RPMI8226 (cell line): ENCODE data around the gene ASTN2.
A peak's percentile ranks its signal among the peaks of the same experiment; 100 is the strongest.
"Not testable (repeated sequence)": the region's sequence is repeated elsewhere in the genome, so short reads cannot be mapped to it uniquely, and the experiment has no call there.

ENCODE experiments used
- DNase-seq: peaks from one replicate; pipeline ENCODE4 v3.0.0-alpha.2; 2015

Gene ASTN2

DNA sequence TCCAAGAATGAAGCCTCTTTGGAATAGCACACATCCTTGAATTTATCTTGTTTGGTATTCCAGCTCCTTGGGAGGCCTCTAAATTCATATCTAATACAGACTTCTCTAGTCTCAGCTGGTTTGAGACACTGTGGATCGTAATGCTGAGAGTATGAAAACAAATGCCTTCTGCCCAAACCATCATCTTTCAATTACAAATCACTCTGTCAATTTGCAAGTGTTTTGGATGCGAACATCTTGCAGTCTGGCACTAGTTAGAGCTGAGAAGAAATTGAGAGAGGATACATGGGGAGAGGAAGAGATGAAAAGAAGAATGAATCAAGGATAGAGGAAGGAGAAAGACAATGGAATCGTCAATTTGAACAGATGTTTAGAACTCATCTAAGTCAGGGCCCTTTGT lies 342.6 kb downstream of the ASTN2 start:
- DNase-seq = no peak

DNA sequence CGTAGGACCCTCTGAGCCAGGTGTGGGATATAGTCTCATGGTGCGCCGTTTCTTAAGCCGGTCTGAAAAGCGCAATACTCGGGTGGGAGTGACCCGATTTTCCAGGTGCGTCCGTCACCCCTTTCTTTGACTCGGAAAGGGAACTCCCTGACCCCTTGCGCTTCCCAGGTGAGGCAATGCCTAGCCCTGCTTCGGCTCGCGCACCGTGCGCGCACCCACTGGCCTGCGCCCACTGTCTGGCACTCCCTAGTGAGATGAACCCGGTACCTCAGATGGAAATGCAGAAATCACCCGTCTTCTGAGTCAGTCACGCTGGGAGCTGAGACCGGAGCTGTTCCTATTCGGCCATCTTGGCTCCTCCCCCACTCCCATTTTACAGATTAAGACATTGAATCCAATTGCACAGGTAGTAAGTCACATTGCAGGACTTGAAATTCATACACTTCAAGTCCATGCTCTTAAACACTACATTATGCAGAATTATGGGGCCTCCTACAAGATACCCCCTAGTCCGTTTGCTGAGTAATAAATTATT lies 343.1 kb downstream of the ASTN2 start:
- DNase-seq = not testable (repeated sequence)

DNA sequence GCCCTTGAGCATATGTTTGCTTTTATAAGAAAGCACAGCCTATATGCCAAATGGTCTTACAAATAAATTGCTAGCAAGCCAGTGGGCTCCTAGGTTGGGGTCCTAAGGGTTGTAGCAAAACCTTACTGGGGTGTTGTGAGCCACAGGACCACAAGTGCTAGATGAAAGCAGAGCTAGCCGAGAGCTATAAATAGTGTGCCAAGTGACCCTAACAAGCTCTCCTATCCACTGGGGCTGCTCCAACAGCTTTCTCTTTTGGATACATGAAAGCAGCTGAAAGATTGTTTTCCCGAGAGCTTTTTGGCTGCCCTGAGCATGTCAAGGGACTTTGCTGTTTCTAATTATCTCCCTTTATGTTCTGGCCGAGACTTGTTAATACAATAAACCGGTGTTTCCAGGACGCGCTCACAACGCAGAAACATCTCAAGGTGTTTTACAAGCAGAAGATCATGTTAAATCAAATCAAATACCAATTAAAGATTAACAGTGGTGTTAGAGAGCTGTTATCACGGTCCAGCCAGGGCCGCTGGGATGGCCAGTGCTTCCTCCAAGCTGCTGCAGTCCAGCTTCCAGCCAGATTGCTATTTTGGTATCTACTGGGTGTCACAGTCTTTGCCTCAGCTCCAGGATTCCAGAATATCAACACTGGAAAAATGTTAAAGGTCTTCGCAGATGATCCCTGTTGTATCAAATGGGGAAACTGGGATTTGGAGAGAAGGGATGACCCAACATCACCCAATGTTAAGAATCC lies 351.0 kb downstream of the ASTN2 start:
- DNase-seq = no peak

DNA sequence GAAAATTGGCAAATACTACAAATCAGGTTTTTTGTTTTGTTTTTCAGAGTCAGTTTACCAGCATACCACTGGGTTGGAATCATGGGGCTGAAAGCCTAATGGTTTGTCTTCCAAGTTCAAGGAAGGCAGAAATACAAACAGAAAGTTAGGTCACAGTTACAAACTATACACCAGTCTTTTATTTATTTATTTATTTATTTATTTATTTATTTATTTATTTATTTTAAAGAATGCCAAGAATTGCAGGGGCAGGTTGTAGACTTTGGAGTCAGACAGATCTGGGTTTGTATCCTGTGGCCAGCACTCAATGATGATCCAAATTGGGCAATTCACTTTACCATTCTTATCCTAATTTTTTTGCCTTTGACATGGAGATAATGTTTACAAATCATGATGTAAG lies 353.9 kb downstream of the ASTN2 start:
- no peak for DNase-seq

DNA sequence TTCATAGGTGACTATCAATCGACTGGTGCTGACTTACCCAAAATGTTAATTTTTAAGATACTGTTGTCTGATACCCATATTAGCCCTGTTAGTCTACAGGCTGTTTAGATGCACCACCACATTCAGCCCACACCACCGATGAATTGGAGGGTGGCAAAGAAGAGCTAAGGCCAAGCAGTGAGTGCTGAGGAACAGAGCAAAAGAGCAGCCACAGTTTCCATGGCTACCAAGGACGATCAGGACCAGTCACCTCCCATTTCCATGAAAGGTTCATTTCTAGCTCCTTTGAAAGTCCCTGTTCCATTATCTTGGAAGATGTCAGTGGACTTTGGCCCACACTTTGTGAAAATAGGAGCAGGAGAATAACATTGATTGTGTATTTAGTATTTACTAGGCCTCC lies 364.9 kb downstream of the ASTN2 start:
- no peak for DNase-seq

DNA sequence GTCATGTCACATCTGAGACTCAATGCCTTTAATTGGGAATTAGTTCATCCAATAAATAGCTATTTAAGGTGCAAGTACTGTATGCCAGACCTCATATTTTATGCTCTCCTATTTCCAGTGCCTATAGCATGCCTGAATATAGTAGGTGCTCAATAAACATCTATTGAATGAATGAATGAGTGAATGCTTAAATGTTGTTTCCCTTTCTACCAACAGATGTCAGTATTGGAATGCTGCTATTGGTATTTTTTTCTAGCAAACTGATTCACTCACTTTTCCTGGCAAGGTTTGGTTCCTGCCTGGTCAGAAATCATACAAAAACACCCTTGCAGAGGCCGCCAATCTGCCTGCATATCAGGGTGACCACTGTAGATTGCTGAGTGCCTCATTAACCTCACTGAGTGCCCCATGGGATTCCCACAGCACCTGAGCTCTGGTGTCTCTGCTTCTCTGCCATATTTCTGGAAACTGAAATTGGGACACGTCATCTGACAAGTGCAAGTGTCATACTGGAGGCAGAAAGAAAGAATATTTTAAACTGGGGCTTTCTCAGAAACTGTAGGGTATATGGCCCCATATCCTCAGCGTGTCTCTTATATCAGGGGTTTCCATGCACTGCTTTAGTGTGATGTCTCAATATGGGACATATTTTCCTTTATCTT lies 368.1 kb downstream of the ASTN2 start:
- no peak for DNase-seq

DNA sequence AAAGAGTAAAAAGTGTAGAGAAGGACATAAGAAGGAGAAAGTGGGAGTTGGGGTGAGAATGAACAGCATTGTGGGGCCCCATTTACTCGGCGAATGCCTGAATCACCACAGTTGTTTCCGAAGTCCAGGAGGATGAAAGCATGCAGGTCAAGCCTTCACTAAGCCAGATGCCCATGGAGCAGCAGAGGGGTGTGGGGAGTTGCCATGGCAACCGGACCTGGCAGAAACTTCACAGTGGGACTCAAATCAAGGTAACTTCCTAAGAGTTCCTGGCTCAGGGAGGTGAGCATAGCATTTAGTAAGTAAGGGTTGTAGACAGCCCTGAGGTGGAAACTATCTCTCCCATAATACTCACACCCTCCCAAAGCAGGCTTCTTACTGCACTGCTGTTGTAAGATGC lies 370.6 kb downstream of the ASTN2 start:
- no peak for DNase-seq

DNA sequence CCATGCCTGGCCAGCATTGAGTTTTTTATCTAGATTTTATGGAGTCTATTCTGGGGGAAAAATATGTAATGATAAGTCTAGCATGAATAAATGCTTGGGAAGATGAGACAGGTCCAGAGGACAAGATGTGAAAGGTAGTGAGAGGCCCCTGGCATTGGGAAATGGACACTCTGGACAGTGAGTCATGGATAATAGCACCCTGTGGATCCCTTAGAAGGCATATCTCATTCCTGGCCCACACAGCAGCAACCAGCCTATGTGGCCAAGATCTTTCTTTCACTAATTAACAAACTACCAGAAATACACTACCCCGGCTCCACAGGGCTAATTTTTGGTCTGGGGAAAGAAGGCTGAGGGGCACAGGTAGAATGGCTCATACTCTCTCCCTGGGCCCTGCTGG lies 371.7 kb downstream of the ASTN2 start:
- no peak for DNase-seq

DNA sequence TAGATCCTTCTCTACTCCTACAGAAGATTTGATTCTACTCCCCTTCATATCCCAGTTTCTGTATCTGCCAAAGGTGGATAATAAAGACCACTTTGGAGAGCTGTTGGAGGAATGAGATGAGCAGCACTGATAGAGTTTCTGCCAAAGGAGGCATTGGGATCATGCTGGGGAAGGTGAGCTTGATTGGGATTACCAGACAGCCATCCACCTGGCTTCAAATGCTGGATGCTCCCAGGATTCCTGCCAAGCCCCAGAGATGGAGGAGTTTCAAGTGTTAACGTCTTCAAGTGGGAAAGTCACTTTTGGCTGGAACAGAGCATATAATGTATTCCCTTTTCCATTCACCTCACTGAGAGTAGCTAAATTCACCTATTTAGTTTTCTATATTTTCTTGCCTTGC lies 379.3 kb downstream of the ASTN2 start:
- DNase-seq = no peak

DNA sequence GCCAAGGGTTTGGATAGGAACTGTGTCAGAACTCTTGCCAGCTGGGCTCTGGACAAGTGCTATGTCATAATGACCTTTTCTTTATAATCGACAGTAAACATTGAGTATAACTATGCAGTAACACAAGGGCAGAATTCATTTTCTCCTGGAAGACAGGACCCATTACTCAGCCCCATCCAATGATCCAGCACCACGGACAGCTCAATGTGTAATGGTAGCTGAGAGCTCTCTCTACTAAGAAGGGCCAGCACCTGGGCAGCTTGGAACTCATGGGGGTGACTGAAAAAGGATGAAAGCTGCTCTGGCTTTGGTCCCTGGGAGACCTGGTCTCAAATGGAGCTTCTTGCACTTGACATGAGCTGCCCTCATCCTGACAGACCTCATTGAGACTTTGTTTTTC lies 380.0 kb downstream of the ASTN2 start:
- peak; percentile 8 for DNase-seq

DNA sequence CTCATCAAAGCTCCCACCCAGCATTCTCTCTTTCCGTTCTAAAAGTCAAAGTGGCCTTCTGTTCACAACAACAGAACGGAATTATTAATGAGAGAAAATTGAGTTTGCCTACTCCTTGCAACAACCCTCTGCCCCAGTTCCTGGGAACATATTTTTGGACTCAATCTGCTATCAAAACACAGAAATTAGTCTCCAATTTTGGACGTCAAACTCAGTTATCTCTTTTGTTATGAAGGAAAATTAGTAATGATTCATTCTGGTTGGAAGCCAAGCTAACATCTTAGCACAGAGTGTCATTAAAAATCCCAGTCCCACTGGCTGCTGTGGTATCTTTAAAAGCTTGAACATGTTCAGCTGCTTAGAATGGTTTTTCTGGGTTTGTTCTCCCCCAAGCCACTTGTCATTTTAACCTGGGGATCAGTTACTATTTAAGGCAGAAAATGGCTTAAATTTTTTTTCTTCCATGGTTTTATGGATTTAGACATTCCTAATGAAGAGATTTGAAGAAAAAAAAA lies 384.5 kb downstream of the ASTN2 start:
- DNase-seq = no peak

DNA sequence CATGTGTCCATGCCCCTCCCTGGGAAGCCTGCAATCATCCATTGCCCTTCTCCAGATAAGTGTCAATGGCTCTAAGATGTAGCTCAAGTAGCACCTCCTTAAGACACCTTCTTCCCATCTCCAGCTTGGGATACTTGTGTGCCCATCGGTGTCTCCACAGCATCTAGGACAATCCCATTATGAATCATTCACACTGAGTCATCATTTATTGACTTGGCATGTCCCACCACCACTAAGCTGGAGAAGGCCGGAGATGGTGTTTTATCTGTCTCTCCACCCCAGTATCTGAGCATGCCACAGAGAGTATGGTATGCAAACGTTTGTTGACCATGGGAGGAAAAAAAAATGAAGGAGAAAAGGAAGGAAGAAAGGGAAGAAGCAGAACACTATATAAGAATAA lies 385.5 kb downstream of the ASTN2 start:
- no peak for DNase-seq

DNA sequence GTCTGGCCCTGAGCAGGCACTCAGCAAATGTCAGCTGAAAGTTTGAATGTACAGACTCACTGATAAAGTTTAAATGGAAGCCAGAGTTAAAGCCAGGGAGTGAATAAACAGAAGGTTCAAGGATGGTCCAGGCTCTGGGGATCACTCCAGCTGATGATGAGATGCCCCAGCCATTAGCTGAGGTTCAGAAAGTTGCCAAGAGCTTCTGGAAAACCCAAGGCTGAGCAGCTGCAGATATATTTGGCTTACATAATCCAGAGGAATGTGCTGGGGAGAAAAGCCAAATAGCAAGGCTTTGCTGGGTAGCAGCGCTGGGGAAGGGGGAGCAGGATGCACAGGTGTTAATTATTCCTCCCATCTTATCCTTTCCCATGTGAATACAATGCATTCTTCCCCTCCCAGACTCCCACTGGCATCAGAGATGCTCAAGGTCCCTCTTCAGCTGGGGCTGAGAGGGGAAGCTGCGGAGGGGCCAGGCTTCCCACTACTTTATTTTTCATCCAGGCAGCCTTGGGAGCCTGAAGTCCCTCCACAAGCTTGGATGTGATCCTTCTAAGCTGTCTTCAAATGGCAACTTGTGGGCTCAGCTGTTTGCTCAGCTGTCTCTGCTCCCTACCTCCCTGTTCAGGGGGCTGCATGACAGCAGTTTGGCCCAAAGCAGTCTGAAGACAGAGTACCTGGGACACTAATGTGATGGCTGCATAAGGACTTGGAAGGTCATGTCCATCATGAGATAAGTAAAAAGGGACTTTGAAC lies 386.6 kb downstream of the ASTN2 start:
- DNase-seq = no peak

DNA sequence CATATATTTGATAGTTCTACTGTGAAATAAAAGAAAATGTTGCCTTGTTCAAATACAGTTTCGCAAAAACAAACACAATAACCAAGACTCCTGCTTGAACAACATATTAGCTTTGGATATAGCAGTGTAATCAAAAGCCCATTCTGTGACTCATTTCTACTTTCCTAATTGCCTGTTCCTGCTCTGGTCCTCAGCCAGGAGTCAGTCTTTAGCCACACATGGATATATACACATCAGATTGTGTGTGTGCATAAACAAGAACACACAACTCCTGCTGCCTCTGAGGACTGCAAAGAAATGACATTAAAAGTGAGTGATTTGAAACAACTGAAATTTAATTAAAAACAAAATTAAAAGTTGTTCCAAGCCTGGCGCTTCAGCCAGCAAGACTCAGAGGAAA lies 393.0 kb downstream of the ASTN2 start:
- DNase-seq = no peak

DNA sequence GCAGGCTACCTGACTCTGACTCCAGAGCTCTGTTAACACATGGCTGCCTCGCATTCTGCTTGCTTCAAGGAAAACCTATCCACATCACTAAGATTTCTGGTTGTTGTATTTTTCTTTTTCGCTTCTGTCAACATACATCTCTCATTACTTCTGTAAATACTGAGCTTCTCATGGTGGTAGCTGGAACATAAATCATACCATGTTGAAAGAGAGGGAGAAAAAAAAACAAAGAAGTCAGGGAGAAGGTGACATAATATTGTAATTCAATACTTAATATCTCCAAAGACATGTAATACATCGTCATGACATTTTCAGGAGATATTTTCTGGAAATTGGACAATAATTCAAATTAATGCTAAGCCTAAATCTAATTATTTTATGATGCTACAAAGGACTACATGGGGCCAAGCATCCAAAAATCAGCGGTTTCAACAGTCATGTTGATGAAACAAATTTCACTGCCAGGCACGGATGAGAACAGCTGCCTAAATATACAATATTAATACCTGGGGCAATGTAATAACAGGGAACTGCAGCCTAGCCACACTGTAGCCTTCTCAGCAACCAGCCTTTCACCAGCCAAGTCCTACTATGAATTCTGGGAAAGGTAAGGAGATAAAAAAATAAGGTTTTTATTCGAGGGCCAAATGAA lies 395.8 kb downstream of the ASTN2 start:
- DNase-seq = no peak

DNA sequence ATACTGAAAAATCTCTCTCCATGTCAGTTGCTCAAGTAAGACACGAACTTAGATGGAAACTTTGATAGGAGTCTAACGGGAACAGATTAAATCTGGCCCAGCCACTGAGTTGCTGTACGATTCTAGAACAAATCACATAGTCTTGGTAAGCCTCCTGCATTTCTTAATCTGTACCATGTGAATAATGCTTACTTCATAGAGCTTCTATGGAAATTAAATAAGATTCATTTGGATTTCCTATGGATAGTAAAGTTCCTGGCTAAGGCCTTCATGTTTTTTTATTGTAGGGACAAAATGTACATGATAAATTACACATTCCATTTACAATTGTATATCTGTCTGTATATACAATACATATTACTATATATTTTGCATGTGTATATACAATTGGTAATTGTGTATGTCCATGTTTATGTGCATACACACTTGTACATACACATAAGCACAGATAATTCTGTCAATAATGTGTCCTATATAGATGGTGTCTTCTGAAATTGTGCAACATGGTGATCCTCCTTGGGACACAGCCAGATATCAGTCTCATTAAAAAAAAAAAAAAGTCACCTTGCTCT lies 397.4 kb downstream of the ASTN2 start:
- DNase-seq = no peak

DNA sequence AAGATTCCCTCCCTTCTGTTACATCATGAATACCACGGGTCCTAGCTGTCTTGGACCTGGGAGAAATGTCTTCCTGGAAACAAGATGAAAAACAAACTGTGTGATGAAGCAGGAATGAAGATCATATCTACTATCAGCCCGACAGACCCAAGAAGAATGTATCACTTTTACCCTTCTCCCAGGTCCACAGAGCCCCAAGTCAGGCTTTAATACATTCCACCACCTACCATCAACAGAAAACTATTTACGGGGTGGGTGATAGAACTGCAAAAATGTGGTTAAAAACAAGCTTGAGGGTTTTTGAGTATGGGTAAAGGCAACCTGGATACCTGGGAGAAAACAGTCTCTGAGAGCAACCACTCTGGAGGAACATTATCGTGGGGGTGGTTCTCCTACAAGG lies 400.8 kb downstream of the ASTN2 start:
- DNase-seq = no peak

DNA sequence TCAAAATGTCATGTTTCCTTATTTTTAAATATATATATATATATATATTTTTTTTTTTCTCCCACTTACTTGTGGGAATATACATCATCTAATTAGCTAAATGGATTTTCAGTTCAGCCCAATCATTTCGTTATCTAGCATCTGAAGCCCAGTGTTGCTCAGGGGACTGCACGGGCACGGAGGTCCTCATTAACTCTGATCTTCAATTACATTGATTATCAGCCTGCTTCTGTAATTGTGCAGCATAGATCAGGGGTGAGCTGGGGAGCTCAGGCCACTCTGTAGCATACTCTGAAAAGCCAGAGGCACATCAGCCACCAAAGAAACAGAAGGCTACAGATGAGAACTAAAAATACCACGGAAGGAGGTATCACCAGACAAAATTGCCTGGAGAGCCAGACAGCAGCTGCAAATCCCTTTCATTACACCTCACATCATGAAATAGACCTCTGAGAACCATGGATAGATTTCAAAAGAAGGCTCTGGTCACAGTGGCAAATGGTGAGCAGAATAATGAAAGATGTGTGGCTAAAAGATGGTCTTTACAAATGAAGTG lies 401.3 kb downstream of the ASTN2 start:
- DNase-seq = no peak

DNA sequence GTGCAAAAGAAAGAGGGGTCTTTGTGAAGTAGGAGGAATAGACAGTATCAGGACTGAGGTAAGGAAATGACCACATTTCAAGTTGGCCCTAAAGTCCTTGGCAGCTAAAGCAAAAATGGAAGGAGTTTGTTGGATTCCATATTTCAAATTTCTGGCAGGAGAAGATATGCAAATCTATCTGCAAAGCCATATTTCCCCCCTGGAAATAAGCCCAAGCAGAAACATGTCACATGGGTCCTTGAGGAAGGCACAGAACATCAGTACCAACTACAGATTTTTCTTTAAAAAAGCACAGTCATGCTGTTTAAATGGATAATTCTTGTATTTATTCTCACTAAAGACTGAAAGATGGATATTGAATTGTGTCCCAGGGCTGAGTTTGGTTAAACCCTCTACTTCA lies 404.8 kb downstream of the ASTN2 start:
- no peak for DNase-seq

DNA sequence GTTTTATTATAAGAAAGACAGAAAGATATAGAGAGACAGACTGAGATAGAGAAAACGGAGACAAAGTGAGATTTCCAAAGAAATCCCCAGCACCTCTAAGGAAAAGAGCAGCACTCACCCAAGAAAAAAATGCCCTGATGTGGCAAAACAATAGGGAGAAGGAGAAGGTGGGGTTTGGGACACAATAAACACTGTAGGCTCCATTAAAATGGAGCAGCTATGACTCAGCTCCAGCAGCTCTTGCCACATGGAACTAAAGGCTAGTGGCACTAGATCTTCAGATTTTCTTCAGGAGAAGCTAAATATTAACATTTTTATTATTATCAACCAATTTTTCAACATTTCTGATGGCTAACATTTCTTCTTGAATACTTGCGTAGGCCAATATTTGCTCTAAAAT lies 406.0 kb downstream of the ASTN2 start:
- no peak for DNase-seq

DNA sequence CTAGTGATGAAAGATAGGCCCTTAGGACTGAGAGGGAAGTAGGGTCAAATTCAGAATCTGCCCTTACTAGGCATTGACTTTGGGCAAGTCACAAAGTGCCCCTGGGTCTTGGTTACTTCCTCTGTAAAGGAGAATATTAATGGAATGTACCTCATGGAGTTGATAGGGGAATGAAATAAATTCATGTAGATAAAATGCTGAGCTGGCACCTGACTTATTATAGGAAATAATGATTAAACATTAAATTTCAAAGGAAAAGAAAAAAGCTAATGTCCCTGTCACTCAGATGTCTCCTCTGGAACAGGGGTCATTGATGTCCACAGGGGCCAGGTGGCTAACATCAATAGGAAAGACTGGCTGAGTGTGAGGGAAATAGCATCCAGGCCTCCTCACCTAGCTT lies 406.4 kb downstream of the ASTN2 start:
- DNase-seq = no peak

DNA sequence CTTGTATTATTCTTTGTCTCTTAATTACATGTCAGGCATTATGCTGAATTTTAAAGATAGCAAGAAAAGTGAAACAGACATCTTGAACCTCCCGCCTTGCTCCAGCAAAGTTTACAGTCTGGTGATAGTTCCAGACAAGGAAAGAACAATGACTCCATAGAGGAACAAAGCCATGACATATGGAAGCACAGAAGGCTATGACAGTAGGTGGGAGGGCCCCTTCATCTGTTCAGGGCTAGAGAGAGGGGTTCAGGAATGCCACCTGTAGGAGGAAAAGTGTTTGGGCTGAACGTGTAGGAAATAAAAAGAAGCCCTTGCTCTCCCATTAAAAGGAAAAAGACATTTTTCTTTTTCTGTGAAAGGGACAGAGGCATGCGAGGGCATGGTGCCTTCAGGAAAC lies 412.2 kb downstream of the ASTN2 start:
- DNase-seq = no peak
